GM12892 (cell line): Measurements from ENCODE around the gene MALRD1.

Experiments used
- POLR2A ChIP-seq: IDR thresholded peaks from 2 replicates; pipeline ENCODE4 v1.6.1; 2011; ENCODE audit warnings: low read depth, low read length, control low read depth
- POLR2AphosphoS5 ChIP-seq: IDR thresholded peaks from 2 replicates; pipeline ENCODE4 v1.6.1; 2011; ENCODE audit warnings: low read depth, low read length, control low read depth
- TAF1 ChIP-seq: IDR thresholded peaks from 2 replicates; pipeline ENCODE4 v1.6.1; 2011; ENCODE audit warnings: low read depth, mild to moderate bottlenecking, control low read depth, low read length, borderline replicate concordance

GRCh38 chr10:19623321-19623720 is 574.7 kb downstream of the MALRD1 start:
- no peak for TF ChIP-seq POLR2A
- no peak for TF ChIP-seq POLR2AphosphoS5
- TF ChIP-seq TAF1 = no peak
